Measurements from ENCODE around the gene TNNT1. TPM values are rescaled to one million over a fixed set of nuclear protein-coding genes. Genes with fewer than 3 reads are reported as not detected.
"Not testable (repeated sequence)": the region's sequence is repeated elsewhere in the genome, so short reads cannot be mapped to it uniquely, and the experiment has no call there.

The TNNT1 gene
- polyA plus RNA-seq, 1 experiment, result 3.3 TPM

DNA sequence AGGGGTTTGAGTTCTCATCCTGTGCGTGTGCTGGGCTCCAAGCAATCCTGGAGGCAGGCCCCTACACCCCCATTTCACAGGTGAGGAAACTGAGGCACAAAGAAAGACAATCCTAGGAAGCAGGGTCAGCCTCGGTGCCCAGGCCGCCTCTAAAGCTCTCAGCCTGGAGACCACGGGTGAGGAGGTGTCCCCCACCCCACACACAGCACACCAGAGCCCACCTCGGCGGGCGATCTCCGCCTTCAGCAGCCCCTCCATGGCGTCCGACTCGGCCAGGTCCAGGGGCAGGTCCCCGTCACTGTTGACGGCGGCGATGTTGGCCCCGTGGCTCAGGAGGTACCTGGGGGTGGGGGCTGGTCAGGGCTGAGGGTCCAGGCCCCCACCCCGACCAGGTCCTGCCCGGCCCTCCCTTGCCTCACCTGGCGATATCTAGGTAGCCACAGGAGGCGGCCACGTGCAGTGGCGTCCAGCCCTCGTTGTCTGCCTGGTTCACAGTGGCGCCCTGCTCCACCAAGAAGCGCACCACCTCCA, 36.7 kb downstream of the TNNT1 start:
- ChIA-PET POLR2A (no interaction called here), CTCF (interaction anchor here (0.5 kb wide), 1 partner anchor 1153 kb away, joined by 5 read pairs; no protein-coding TSS in a partner anchor)
- DNase-seq (ENCODE audit: low read depth, low spot score), result no peak
- Histone ChIP-seq H3K4me3 (ENCODE audit: low read depth, low read length) (no peak overlapping the region), H3K9me3 (ENCODE audit: control insufficient read depth, insufficient read depth, low read length) (no peaks in the 10 kb centered on the region; the same call in 1 of the 2 replicates), H3K27ac (ENCODE audit: low read depth, low read length) (no peak overlapping the region), H3K27me3 (ENCODE audit: control insufficient read depth, insufficient read depth, low read length) (no peaks in the 10 kb centered on the region)
- TF ChIP-seq, protein P1, sequence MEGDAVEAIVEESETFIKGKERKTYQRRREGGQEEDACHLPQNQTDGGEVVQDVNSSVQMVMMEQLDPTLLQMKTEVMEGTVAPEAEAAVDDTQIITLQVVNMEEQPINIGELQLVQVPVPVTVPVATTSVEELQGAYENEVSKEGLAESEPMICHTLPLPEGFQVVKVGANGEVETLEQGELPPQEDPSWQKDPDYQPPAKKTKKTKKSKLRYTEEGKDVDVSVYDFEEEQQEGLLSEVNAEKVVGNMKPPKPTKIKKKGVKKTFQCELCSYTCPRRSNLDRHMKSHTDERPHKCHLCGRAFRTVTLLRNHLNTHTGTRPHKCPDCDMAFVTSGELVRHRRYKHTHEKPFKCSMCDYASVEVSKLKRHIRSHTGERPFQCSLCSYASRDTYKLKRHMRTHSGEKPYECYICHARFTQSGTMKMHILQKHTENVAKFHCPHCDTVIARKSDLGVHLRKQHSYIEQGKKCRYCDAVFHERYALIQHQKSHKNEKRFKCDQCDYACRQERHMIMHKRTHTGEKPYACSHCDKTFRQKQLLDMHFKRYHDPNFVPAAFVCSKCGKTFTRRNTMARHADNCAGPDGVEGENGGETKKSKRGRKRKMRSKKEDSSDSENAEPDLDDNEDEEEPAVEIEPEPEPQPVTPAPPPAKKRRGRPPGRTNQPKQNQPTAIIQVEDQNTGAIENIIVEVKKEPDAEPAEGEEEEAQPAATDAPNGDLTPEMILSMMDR (IDR thresholded peaks at IDR 0.05; ENCODE audit: low read depth, low read length), result no peak

DNA sequence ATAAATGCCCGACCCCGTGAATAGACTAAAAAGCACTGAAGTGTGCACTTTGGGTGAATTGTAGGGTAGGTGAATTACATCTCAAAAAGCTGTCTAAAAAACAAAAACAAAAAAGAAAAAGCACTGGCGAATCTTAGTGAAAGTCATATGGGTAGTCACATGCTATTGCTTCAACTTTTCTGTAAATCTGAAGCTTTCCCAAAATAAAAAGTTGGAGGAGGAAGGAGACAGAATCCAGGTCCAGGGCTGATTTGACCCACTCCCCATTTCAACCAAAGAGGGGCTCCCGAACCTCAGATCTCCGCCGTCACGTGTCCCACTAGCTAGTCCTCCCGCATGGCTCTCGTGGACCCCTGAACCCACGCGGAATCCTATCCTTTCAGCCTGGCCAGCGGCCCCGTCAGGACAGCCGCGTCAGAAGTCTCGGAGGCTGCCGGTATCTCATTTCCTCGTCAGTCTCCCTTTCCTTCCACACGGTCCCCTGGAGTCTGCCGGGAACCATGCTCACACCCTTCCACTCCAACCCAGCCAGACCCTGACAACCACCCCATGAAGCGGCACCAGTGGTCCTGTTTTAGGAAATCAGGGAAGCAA, 37.7 kb downstream of the TNNT1 start:
- TF ChIP-seq, protein P1 (IDR thresholded peaks at IDR 0.05; ENCODE audit: low read depth, low read length), result no peak
- Histone ChIP-seq H3K27me3 (ENCODE audit: control insufficient read depth, insufficient read depth, low read length) (no peaks in the 10 kb centered on the region), H3K4me3 (ENCODE audit: low read depth, low read length) (no peak overlapping the region), H3K9me3 (ENCODE audit: control insufficient read depth, insufficient read depth, low read length) (no peaks in the 10 kb centered on the region; the same call in 1 of the 2 replicates), H3K27ac (ENCODE audit: low read depth, low read length) (no peak overlapping the region)
- CTCF ChIA-PET, result interaction anchor here (0.7 kb wide), 1 partner anchor 23 kb away, joined by 5 read pairs; no protein-coding TSS in a partner anchor
- DNase-seq (ENCODE audit: low read depth, low spot score), result no peak
- POLR2A ChIA-PET, result no interaction called here

DNA sequence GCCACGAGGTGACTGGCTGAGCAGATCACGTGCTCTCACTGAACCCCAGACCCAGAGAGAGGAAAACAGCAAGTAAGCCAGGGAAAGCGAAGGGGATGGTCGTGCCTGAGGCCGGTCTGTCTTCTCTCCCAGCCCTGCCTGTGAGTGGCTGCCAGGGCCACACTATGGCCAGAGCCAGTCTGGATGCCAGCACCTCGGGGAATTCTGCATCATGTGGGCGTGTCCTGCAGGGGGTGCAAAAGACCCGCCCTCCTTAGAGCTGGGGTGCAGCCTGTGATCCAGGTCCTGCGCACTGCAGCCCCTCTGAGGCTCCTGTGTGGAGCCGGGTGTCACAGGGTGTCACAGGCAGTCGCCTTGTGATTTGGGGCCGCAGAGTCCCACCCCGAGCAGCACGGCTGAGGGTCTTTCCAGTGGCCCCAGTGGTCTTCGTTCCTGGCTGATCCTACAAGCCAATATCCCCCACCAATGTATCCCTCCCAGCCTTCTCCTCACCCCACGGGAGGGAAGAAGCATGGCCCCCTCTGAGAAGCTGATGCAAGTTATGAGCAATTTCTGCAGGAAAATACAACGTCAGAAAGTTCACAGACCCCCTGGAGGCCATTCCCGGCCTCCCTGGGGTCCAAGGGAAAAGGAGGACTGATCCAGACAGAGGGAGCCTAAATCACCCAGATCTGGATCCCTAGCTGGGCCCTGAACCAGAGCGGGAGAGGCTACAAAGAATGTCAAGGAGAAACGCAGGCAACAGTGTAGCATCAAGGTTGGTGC, 39.3 kb downstream of the TNNT1 start:
- TF ChIP-seq, protein P1 (IDR thresholded peaks at IDR 0.05; ENCODE audit: low read depth, low read length), result no peak
- Histone ChIP-seq H3K9me3 (ENCODE audit: control insufficient read depth, insufficient read depth, low read length) (no peaks in the 10 kb centered on the region; the same call in 1 of the 2 replicates), H3K27ac (ENCODE audit: low read depth, low read length) (no peak overlapping the region), H3K27me3 (ENCODE audit: control insufficient read depth, insufficient read depth, low read length) (no peaks in the 10 kb centered on the region), H3K4me3 (ENCODE audit: low read depth, low read length) (no peak overlapping the region)
- POLR2A ChIA-PET, result no interaction called here
- CTCF ChIA-PET, result interaction anchor here (0.6 kb wide), 1 partner anchor 629 kb away, joined by 4 read pairs; no protein-coding TSS in a partner anchor
- no peak for DNase-seq (ENCODE audit: low read depth, low spot score)

DNA sequence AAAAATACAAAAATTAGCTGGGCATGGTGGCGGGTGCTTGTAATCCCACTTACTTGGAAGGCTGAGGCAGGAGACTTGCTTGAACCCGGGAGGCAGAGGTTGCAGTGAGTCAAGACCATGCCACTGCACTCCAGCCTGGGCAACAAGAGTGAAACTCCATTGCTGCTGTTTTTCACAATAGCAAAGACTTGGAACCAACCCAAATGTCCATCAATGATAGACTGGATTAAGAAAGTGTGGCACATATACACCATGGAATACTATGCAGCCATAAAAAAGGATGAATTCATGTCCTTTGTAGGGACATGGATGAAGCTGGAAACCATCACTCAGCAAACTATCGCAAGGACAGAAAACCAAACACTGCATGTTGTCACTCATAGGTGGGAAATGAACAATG, 41.8 kb downstream of the TNNT1 start:
- DNase-seq (ENCODE audit: low read depth, low spot score); H3K4me3 ChIP-seq (ENCODE audit: low read depth, low read length); H3K27ac ChIP-seq (ENCODE audit: low read depth, low read length); H3K27me3 ChIP-seq (ENCODE audit: control insufficient read depth, insufficient read depth, low read length); POLR2A ChIA-PET: not testable (repeated sequence)
- CTCF ChIA-PET, result interaction anchor here (0.7 to 4.4 kb wide), 2 partner anchors 18 to 1315 kb away, joined by 3 to 19 read pairs; no protein-coding TSS in a partner anchor
- H3K9me3 ChIP-seq (ENCODE audit: control insufficient read depth, insufficient read depth, low read length), result peaks cover 11% of the 10 kb centered on the region

DNA sequence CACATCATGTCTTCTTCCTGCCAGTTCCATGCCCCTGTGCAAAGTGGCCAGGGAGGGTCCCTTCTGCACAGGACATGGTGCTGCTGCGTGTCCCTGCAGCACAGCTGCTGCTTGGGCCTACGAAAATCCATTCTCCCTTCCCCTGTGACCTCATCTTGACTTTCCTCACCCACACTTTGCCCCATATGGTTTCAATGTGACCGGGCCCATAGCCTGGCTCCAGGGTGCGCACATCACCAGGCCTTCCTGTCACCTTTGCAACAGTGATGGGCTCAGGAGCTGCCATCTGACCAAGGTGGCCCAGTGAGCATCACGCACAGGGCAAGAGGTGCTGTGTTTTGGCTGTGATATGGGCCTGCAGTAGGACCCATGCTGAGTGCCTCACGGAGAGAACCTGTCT, 42.4 kb downstream of the TNNT1 start:
- ChIA-PET POLR2A (interaction anchor here (1.0 kb wide), 1 partner anchor 11 kb away, joined by 4 read pairs; no protein-coding TSS in a partner anchor), CTCF (interaction anchor here (0.7 to 4.4 kb wide), 2 partner anchors 18 to 1314 kb away, joined by 3 to 19 read pairs; no protein-coding TSS in a partner anchor)
- Histone ChIP-seq H3K9me3 (ENCODE audit: control insufficient read depth, insufficient read depth, low read length) (peaks cover 11% of the 10 kb centered on the region), H3K27ac (ENCODE audit: low read depth, low read length) (no peak overlapping the region), H3K27me3 (ENCODE audit: control insufficient read depth, insufficient read depth, low read length) (no peaks in the 10 kb centered on the region), H3K4me3 (ENCODE audit: low read depth, low read length) (no peak overlapping the region)
- TF ChIP-seq, protein P1 (IDR thresholded peaks at IDR 0.05; ENCODE audit: low read depth, low read length), result no peak
- no peak for DNase-seq (ENCODE audit: low read depth, low spot score)

Measured in AG04450 (cell line).